Fibroblast of peridontal ligament (primary cell): ENCODE data around the gene EIF3K.

ENCODE experiments used
- DNase-seq: peaks from one replicate; pipeline ENCODE4 v3.0.0-alpha.2; 2010; ENCODE audit errors: extremely low read depth

The EIF3K gene

DNA sequence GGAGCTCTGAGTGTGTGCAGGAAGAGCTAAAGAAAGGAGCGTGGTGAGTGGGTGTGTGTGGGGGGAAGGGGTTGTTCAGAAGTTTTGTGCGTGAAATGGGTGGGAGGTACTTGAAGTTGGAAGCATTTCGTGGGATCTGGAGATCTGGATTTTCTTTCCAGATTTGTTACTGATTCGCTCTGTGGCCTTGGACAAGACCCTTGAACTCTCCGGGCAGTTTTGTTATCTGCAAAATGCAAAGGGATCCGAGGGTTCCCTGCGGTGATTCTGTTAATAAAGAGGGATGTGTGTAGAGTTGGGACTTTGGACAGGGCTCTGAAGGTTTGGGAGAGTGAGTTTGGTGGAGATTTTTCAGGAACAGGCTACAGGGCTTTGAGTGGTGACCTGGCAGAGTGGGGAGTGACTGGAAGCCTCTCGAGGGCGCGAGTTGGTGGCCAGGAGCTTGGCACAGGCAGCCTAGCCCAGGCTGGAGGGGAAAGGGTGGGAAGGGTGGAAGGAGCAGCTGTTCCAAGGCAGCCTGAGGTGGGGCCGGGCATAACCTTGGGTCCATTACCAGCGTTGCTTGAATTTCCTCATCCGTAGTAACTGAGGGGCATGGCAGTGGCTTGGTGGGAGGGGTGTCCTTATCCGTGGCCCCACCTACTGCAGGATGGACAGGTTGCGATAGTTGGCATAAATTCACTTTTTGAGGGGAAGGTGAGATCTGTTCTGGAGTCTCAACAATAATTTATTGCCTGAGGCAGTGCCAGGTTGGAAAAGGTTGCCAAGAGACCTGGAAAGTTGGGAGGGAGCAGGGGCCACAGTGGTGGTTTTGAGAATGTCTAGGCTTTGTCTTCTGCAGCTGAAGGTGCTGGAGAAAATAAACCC is 30.6 kb downstream of the EIF3K start:
- DNase-seq: no peak

DNA sequence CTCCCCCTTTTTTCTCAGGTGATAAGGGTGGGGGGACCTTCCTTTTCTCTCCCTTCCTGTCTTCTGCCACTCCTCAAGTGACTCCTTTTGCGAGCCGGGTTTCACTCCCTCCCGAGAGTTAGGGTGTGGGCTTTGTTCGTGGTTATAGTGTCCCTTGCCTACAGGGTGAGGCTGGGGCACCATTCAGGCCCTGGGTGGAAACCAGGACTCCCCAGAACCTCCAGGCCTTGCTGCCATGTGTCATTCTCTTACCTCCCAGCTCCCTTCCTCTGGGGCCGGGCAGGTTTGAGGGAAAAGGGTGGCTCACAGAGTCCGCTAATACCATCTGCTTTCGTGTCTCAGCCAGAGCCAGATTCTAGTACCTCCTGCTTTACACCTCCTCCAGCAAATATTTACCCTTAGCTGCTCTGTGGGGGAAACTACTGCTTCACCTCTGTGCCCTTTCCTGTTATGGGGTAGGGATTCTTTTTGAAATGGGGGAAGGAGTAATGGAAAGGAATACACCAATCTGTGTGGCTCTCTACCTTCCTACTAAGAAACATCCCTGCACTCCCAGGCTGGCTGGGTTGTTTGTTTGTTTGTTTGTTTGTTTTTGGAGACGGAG is 31.3 kb downstream of the EIF3K start:
- no peak for DNase-seq

DNA sequence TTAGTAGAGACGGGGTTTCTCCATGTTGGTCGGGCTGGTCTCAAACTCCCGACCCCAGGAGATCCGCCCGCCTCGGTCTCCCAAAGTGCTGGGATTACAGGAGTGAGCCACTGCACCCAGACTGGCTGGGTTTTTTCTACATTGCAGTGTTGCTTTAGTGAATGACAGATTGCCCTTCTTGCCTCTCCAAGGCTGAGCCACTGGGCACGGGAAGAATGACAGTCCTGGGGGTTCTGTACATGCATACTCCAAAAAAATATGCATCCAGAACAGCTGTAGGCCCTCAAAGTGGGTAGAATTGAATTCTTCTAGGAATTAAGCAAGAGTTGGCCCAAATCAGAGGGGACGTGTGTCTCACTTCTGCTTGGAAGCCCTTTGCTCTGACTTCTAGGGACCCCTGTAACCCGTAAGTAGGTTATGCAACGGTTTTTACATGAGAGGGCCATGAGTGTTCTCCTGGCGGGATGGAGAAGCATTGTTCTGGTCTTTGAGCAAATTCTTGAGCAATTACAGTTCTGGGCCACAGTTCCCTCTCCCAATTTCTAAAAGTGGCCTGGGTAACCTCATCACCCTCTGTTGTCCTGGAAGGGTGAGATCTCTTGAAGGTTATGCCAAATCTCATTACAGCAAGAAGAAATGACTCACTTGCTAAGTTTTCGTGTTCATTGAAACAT is 32.1 kb downstream of the EIF3K start:
- DNase-seq: peak; percentile 91

DNA sequence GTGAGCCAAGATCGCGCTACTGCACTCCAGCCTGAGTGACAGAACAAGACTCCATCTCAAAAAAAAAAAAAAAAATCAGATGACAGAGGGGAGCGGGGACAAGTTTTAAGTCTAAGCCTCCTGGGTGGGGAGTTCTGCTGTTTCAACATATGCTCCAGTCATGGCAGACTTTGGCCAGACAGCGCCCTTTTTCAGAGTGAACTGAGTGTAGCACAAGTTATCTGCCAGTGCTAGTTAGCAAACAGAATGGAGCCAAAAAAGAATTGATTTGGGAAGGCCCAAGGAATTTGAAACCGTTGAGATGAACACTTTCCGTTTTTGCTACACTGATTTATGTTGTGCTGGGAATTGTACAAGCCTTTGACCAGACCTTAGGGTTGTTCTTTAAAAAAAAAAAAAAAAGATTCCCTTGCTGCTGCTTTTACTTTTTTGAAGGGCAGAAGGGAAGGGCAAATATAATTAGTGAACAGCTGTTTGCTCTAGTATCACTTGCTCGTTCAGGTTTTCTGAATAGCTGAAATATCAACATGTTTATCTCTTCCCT is 34.1 kb downstream of the EIF3K start:
- peak; percentile 79 for DNase-seq

DNA sequence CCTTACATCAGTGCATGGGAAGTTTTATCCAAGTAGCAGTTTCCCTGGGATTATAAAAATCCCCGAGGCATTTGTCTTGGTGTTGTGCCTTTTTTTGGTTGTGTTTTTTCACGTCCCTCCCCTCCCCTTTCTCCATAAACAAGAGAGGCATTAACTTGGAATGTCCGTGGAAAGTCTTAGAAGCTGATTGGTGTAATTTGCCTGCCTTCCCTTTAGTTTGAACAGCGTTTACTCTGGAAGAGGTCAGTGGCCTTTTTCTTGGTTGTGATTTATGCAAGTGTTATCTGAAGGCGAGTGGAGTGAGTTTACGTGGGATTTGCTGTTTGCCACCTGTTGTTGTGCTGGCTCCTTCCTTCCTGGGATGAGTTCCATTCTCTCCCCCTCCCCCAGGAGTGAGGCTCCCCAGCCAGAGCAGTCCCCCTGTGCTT is 35.7 kb downstream of the EIF3K start:
- peak; percentile 60 for DNase-seq

DNA sequence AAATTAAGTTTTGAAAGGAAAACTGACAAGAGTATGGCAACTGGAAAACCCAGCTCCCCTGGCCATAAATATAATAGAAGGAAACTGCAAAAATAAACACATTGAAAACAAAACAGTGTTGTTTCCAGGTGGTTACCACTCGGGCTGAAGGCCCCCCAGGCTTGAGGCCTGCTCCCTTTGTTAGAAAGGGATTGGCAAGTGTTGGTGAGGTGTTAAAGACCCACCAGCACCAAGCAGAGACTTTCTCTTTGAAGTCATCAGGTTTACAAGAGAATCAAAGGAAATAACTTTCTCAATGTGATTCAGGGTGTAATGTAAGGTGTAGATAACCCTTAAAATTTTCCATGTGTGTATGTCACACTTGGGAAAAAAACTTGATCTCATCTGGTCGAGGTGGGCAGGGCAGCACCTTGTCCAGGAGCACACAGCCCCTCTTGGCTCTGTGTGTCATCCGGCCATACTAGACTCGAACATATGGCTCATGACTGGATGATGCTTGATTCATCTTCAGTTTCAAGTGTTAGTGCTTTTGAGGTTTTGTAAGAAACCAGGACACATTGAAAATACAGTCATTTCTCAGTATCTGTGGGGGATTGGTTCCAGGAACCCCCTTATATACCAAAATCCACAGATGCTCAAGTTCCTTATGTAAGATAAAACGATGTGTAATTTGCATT is 36.3 kb downstream of the EIF3K start:
- DNase-seq: no peak

DNA sequence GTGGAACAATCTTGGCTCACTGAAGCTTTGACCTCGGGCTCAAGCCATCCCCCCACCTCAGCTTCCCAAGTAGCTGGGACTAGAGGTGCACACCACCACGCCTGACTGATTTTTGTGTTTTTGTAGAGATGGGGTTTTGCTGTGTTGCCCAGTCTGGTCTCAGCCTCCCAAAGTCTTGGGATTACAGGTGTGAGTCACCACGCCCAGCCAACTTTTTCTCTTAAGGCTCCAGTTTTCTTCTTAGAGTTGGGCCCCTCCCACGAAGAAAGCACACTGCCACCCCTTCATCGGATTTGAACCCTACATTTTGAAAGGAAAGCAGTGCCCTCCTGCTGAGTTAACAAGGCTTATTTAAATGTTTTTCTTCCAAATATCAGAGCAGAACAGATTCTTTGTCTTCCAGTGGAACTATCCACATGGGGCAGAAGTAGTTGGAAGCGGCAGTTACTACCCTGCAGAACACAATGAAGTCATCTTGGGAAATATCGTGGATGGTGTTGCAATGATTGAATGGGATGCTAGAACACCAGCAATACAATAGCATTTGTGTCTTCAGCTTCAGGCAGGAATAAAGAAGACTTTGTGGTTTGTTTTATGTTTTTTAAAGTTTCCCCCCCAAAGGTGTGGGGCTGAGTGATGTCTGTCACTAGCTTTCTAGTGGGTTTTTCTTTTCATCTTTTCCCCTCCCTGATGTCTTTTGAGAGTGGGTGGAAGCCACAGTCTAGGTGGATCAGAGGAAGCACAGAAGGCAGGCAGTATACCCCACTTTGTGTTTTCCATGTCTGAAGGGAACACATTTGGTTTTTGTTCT is 37.4 kb downstream of the EIF3K start:
- peak; percentile 84 for DNase-seq

DNA sequence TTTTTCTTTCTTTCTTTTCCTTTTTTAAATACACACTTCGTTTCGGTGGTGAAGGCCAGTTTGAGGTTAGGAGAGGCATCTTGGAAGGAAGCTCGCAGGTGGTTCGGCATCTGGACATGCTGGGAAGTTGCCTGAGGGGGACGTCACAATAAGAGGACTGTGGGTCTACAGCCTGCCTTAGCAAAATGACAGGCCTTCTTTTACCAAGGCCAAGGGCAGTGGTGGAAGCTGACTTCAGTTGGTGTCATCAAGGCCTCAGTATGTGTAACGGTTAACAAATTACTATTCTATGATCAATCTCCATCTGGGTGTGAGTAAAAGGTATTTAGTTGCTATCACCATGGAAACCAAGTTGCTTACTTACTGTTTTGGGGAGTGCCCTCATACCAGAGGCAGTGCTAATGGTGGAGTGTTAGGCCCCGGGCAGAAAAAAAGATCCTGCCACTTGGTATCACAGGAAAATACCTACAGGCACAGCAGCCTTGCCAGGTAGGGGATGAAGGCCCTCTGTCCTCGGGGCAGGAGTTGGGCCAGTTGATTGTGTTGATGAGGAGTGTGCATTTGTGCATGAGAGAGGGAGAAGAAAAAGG is 38.7 kb downstream of the EIF3K start:
- peak; percentile 77 for DNase-seq

DNA sequence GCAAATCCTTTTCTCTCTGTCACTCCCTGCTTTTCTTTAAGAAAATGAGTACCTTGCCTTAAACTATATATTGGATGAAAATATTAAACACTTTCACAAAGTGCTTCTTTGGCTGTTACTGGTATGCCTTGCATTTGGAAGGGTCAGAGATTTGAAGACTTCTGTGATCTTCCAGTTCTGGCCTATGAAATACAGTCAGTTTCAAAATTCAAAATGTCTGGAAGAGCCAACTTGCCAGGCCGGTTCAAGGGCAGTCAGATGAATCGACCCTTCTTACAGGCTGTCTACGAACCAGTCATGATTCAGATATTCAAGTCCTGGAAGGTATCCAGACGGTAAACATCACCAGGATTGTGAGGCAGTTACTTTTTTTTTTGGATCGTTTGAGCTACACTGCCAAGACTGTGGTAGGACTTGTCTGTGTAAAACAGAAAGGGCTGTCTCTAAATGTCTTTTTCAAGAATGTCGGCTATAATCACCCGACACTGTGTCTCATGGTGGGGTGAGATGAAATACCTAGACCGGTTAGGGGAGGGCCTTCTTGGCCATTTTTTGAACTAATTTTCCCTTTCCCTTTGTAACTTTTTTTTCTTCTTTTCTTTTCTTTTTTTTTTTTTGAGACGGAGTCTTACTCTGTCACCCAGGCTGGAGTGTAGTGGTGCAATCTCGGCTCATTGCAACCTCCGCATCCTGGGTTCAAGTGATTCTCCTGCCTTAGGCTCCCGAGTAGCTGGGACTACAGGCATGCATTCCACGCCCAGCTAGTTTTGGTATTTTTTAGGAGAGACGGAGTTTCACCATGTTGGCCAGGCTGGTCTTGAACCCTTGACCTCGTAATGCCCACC is 39.7 kb downstream of the EIF3K start:
- peak; percentile 100 for DNase-seq

DNA sequence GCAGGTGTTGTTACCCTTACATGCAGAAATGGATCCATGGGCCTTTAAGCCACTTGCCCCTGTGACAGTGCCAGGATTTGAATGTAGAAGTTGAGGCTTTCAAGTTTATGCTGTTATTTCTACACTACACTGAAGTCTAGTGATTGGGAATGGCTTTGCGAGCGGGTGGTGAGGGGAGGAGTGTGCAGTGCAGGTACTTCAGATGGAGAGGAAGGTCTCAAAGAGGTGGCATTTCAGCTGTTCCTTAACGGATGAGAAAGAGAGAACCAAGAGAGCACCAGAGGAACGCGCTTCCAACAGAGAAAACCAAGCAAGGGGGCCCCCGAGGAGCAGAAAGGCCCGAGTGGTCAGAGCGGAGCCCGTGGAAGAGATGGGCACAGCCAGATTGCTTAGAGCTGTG is 41.7 kb downstream of the EIF3K start:
- DNase-seq: no peak

DNA sequence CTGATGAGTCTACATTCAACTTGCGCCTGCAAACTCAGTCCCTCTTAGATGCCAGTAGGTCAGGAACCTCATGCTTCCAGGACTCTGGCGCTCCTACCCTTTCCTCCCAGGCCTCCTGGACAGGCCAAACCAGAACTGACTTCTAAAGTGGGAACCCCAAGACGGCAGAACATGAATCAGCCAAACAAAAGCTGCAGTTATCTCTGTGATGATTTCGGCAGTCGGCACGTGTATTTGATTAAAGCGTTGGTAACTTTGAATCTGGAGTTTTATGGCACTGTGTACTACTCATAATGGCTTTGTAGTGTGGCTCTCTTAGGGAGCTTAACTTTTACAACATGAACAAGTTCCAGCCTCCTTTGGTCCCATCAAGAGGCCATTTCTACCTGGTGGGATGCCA is 42.1 kb downstream of the EIF3K start:
- DNase-seq: peak; percentile 52

DNA sequence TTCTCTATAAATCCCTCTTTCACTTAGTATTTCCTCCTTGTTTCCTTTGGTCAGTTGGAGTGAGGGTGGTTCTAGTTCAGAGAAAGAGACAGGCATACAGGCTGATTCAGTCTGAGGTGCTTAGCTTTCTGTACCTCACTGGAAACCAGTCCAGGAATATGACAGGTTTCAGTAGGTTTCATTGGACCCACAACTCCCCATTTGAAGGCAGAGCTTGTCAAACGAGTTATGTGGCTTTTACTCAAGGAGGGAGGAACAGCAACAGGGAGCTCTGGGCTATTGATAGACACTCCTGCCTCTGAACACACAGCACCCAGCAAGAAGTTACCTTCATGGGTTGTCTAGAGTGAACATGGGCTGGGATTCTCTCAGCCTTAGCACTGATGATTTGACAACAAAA is 43.0 kb downstream of the EIF3K start:
- no peak for DNase-seq

DNA sequence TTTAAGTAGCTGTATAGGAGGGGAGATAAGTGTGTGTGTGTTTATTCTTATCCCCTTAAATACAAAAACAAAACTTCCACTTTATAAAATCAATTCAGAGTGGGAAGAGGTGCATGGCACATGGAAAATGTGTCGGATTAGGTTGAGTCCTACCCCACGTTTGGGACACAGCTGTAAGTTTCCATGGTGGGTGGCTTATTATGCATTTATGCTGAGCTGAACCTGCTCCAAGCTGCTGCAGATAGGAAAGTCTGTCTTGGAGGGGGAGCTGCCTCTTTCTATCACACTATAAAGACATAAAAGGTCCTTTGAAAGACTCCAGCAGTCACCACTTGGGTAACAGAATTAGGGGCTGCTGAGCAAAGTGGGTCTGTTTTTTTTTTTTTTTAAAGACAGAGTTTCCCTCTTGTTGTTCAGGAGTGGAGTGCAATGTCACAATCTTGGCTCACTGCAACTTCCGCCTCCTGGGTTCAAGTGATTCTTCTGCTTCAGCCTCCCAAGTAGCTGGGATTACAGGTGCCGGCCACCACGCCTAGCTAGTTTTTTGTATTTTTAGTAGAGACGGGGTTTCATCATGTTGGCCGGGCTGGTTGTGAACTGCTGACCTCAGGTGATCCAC is 43.7 kb downstream of the EIF3K start:
- no peak for DNase-seq

DNA sequence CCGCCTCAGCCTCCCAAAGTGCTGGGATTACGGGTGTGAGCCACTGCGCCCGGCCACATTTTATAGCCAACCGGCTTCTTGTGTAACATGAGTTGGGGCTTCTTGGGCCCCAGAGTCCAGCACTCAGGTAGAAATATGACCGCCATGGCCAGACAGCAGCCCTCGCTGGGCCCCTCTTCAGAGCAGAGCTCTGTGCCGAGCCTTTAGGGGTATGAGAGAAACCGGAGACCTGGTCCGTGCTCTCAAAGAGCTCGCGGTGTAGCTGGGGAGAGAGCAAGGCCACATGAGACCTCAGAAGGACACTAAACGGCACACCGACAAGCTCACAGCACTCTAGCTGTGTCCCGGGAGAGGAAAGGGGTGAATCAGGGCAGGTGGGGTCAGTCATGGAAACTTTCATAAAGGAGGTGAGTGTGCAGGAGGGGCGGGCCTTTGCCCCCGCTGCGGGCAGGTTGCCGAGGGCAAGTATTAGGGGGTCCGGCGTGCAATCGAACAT is 44.2 kb downstream of the EIF3K start:
- no peak for DNase-seq

DNA sequence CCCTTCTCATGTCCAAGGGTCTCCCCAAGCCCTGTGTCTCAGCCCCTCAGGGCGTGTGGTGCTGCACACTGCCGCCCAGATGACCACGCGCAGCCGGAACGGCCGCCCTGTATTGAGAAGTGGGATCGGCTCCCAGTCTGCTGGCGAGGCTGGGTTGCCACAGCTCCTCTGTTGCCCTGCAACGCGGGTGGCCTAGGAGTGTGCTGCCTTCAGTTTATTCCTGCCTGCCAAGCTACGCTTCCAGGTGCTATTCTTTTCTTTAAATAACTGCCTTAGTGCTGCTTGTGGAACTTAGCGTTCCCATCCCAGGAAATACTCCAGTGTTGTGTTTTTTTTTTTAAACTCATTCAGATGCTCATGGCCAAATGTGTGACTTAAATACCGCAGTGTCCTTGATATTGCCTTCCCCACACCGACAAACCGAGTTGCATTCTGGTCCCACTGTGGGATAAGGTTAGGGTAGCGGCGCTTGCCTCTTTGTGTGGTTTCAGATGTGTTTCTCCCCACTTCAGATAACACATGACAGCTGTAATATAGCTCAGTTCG is 45.0 kb downstream of the EIF3K start:
- DNase-seq: no peak

DNA sequence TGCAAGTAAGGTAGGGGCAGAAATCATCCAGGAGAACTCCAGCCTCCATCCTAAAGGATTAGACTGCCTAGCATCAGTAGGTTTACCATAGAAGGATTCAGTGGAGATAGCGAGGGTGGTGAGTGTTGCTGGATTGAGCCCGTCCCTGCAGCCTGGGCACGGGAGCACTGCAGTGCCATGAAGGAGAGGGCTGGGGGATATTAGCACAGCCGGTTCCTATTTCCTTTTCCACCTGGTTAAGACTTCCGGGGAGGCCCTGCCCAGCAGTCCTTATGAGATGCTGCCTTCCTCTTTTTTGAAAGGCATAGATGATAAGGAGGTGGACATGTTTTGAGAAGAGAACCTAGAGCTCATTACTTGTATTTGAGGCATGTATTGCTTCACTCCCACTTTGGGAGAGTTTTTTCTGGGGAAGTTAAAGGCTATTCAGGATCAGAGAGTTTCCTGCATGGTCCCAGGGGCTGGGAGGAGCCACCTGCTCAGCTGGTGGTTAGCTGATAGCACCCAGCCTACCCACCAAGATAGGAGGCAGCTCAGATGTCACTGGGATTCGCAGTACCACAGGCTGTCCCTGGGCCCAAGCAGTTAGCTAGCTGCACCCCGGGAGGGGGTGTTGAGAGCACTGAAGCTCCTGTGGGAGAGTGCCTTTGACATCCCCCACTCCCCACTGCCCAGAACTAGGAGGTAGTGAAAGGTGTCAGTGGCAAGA is 45.7 kb downstream of the EIF3K start:
- no peak for DNase-seq

DNA sequence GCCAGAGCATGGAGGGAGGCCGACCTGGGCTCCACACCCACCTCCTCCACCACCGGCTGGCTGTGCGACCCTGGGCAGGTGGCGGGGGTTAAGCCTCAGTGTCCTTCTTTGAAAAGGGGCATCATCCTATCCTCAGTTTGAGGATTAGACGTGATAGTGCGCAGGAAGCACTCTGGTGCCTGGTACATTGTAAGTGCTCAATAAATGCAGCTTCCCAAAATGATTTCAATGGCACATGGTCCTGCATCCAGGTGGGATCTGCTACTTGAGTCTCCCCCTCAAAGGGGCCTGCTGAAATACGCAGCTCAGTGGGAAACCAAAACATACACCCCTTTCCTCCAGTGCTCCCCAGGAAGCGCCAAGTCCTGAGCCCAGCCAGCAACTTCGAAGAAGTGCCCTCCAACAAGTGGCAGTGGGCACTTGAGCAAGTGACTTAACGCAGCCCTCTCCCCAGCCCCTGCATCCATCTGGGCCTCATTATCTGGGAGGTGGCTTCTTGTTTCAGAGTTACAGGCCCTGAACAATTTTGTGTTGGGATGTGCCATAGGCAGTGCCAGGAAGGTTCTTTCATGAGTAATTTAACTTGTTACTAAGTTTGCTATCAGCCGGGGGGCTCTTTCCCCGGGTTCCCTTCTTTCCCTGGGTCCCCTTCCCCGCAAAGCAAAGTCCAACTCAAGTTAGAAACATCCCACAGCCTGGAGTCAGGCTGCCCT is 46.4 kb downstream of the EIF3K start:
- no peak for DNase-seq
